PFSK-1 (cell line): ENCODE data around the gene MEOX2.

ENCODE experiments used
- POLR2AphosphoS5 ChIP-seq: IDR thresholded peaks from 2 replicates; pipeline ENCODE4 v1.6.1; 2012; ENCODE audit warnings: low read depth, mild to moderate bottlenecking, control low read depth, low read length, moderate library complexity
- TF ChIP-seq, protein P1 (sequence below), 2 experiments: IDR thresholded peaks; 2 replicates each; pipeline versions ENCODE4 v1.6.1 to v1.8.0; 2011 to 2012; ENCODE audit warnings: low read depth in 2 of 2, low read length in 2 of 2, control low read depth in 1 of 2, inconsistent platforms in 1 of 2, mild to moderate bottlenecking in 1 of 2, moderate library complexity in 1 of 2; ENCODE audit not compliant: insufficient read depth in 1 of 2

DNA sequence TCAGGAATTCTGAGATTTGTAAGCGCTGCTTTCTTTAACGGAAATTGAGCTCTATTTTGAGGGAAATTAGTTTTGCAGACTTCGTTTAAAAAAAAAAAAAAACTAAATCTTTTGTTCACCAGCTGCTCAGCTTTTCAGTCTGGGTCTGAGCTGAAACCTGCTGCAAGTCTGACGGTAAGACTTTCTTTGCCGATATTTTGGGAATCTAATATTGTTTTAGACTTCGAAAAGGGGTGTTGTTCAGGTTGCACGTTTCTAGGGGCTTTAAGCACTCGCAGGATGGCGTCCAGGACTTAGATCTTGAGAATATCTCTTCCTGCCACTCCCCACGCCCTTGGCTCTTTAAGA is 1.8 kb upstream of the MEOX2 start:
- TF ChIP-seq, protein P1, sequence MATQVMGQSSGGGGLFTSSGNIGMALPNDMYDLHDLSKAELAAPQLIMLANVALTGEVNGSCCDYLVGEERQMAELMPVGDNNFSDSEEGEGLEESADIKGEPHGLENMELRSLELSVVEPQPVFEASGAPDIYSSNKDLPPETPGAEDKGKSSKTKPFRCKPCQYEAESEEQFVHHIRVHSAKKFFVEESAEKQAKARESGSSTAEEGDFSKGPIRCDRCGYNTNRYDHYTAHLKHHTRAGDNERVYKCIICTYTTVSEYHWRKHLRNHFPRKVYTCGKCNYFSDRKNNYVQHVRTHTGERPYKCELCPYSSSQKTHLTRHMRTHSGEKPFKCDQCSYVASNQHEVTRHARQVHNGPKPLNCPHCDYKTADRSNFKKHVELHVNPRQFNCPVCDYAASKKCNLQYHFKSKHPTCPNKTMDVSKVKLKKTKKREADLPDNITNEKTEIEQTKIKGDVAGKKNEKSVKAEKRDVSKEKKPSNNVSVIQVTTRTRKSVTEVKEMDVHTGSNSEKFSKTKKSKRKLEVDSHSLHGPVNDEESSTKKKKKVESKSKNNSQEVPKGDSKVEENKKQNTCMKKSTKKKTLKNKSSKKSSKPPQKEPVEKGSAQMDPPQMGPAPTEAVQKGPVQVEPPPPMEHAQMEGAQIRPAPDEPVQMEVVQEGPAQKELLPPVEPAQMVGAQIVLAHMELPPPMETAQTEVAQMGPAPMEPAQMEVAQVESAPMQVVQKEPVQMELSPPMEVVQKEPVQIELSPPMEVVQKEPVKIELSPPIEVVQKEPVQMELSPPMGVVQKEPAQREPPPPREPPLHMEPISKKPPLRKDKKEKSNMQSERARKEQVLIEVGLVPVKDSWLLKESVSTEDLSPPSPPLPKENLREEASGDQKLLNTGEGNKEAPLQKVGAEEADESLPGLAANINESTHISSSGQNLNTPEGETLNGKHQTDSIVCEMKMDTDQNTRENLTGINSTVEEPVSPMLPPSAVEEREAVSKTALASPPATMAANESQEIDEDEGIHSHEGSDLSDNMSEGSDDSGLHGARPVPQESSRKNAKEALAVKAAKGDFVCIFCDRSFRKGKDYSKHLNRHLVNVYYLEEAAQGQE (IDR thresholded peaks at IDR 0.05; ENCODE audit: insufficient read depth in 1 of 2, low read depth in 2 of 2, low read length in 2 of 2): no peak
- TF ChIP-seq POLR2AphosphoS5: no peak
